Pancreas (tissue), 10 donors: ENCODE results near the gene ARHGAP26. TPM values are rescaled to one million over a fixed set of nuclear protein-coding genes. Genes with fewer than 3 reads are reported as not detected.
A peak's percentile ranks its signal among the peaks of the same experiment; 100 is the strongest.

ENCODE experiments used
- ATAC-seq, 4 donors: fragments of 200-7000 bp; cut with Tn5 transposase; one replicate each; pipeline versions ENCODE4 v1.8.0 to v1.9.1; 2020; ENCODE audit warnings: mild to moderate bottlenecking in 4 of 4, moderate library complexity in 4 of 4
- DNase-seq, 6 donors: peaks; one replicate each; pipeline ENCODE4 v3.0.0-alpha.2; 2020
- FAIRE-seq: peaks from 2 replicates; lab custom pipeline; 2012; peaks lifted over from hg19 to GRCh38; lab: Jason Lieb, UNC
- H3K27ac ChIP-seq, 4 donors: fragments of 200-600 bp; sonication (generic); 1 replicate in 3 of 4; 2 replicates in 1 of 4; pipeline versions ENCODE4 v1.5.0 to v1.8.0; 2020
- H3K27me3 ChIP-seq, 4 donors: fragments of 200-600 bp; one replicate each; pipeline ENCODE4 v1.8.0; 2021
- H3K36me3 ChIP-seq, 3 donors: fragments of 200-600 bp; sonication (generic) in 1 of 3; one replicate each; pipeline versions ENCODE4 v1.5.0 to v1.8.0; 2020 to 2021
- H3K4me1 ChIP-seq, 3 donors: fragments of 200-600 bp; one replicate each; pipeline ENCODE4 v1.8.0; 2021
- H3K4me3 ChIP-seq, 4 donors: fragments of 200-600 bp; sonication (generic) in 2 of 4; one replicate each; pipeline versions ENCODE4 v1.5.0 to v1.8.0; 2020 to 2021
- H3K9me3 ChIP-seq, 4 donors: fragments of 200-600 bp; one replicate each; pipeline ENCODE4 v1.8.0; 2021
- WGBS, 2 donors: extraction: QIAGEN DNeasy Blood & Tissue Kit; methylation state at CpG; one replicate each; pipeline ENCODE4 v1.1.7; 2013; 5-methylcytosine and 5-hydroxymethylcytosine counted together
- intact Hi-C, 3 donors: fragments of 100-400 bp; cut with DNase I; formaldehyde crosslinking; loops; one replicate each; pipeline versions ENCODE4 v1.11.1 to v1.14.2; 2022
- polyA plus RNA-seq, 2 donors: library from polyadenylated mRNA; stranded (reverse); fragments of 200-250 nt; gene quantifications; one replicate each; pipeline ENCODE4 v1.2.3, GENCODE V29; 2013
- total RNA-seq, 6 donors: library from RNA; stranded (reverse); fragmentation: NEBNext Ultra II Directional in 4 of 6; extraction: Animal tissue kit (Norgen Biotek cat#: 25700) in 4 of 6; gene quantifications; one replicate each; pipeline versions ENCODE4 v1.2.1 to v1.2.4, GENCODE V29; 2021 to 2023
- TF ChIP-seq, protein P1 (sequence below), 4 donors: fragments of 200-600 bp; sonication (generic) in 3 of 4; IDR thresholded peaks; one replicate each; pipeline versions ENCODE4 v1.5.0 to v1.8.0; 2021; ENCODE audit warnings: antibody characterized with exemption in 4 of 4
- donor health status: healthy with polysubstance abuse.
- donor health status: DM: no; HTN: no; CAD: no; lungs with moderate emphysema.
- donor health status: DM: no; HTN: no; CAD: no.
- donor health status: control.
- donor health status: control.
- donor health status: Bipolar disorder and iron deficiency.
- donor health status: DM: yes; HTN: yes; CAD: no.
- donor health status: DM: no; HTN: no; CAD: no.
- donor health status: DM: no; HTN: no; CAD: no.
- donor health status: DM: yes; HTN: yes; CAD: no.

The ARHGAP26 gene
- total and polyA plus RNA-seq, 8 donors, result 3.0 to 28.1 (median 10.3) TPM

DNA sequence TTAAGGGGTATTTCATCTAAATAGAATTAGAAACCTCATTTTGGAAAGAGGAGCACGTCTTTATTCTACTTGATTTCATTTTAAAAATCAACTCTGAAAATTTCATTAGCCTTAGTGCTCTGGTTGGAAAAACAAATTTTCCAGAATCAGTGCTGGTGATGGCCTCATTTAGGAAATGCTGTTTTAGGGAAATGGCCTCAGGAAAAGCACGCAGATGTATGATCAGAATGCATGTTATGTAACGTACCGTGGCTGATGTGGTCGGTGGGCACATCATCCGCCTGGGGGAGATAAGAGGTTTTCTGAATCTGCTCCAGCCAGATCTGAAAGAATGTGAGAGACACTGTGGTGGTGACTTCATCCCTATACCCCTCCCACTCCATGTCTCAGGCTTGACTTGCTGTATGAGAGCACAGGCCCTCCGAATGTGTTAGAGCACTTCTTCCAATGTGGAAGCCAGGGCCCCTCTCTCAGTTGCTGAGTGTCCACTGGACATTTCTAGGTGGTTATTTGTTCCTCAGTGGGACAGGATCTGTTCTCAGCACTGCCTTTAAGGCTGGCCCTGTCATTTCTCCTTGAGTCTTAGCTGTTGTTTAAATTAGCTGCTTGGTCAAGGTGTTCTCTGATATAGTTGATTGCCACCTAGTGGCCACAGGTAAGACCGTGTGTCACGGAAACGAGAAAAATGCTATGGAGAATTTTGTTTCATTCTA, 96.5 kb downstream of the ARHGAP26 start:
- intact Hi-C loops, result no loop called here
- H3K4me3 ChIP-seq, result no peak overlapping the region
- no peaks in the 10 kb centered on the region for H3K36me3 ChIP-seq
- ATAC-seq (peak; percentile 69 to 81 (median 78)), DNase-seq (peak in 3 of 6 donors; percentile 46 to 71 (median 50)), FAIRE-seq (peak; percentile 26)
- H3K9me3 ChIP-seq, result no peaks in the 10 kb centered on the region
- peak overlapping the region in 1 of 4 donors; percentile 9 for H3K27ac ChIP-seq
- 54 to 62% methylated on average over 10 of the region's 10 CpGs for WGBS, 2 donors
- H3K27me3 ChIP-seq, result no peaks in the 10 kb centered on the region
- peaks cover 8 to 42% (median 33%) of the 10 kb centered on the region in 3 donors for H3K4me1 ChIP-seq
- TF ChIP-seq, protein P1, sequence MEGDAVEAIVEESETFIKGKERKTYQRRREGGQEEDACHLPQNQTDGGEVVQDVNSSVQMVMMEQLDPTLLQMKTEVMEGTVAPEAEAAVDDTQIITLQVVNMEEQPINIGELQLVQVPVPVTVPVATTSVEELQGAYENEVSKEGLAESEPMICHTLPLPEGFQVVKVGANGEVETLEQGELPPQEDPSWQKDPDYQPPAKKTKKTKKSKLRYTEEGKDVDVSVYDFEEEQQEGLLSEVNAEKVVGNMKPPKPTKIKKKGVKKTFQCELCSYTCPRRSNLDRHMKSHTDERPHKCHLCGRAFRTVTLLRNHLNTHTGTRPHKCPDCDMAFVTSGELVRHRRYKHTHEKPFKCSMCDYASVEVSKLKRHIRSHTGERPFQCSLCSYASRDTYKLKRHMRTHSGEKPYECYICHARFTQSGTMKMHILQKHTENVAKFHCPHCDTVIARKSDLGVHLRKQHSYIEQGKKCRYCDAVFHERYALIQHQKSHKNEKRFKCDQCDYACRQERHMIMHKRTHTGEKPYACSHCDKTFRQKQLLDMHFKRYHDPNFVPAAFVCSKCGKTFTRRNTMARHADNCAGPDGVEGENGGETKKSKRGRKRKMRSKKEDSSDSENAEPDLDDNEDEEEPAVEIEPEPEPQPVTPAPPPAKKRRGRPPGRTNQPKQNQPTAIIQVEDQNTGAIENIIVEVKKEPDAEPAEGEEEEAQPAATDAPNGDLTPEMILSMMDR (IDR thresholded peaks at IDR 0.05), result peak in 3 of 4 donors; percentile 26 to 52 (median 52)

DNA sequence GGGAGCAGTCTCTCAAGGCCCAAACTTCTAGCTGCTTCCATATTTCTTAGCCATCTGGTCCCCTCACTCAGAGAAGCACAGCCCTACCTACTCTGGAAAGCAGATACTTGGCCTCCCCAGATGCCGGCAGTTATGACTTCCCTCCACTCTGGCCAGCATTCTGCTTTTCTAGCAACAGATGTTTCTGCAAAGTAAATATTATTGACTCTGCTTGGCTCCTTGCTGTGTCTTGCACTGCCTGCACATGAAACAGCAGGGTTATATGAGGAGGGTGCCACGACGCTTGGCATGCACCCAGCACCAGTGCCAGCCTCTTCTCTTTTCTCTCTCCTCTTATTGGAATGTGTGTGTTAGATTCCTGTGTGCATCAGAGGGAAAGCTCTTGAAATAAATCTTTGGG, 99.7 kb downstream of the ARHGAP26 start:
- intact Hi-C loops, result loop anchor here in 1 of 3 donors (10.0 kb wide), 1 partner anchor 115 kb away; no protein-coding TSS in a partner anchor
- WGBS, 2 donors, result 10 to 18% methylated on average over 3 of the region's 3 CpGs
- FAIRE-seq, result no peak
- Histone ChIP-seq H3K27me3 (no peaks in the 10 kb centered on the region), H3K4me1 (peaks cover 34 to 72% (median 64%) of the 10 kb centered on the region in 3 donors), H3K27ac (peak overlapping the region; percentile 35 to 81 (median 63)), H3K36me3 (no peaks in the 10 kb centered on the region), H3K4me3 (no peak overlapping the region), H3K9me3 (no peaks in the 10 kb centered on the region)
- TF ChIP-seq, protein P1 (IDR thresholded peaks at IDR 0.05), result no peak
- peak; percentile 6 to 21 (median 10) for ATAC-seq
- DNase-seq, result peak in 3 of 6 donors; percentile 37 to 50 (median 44)

DNA sequence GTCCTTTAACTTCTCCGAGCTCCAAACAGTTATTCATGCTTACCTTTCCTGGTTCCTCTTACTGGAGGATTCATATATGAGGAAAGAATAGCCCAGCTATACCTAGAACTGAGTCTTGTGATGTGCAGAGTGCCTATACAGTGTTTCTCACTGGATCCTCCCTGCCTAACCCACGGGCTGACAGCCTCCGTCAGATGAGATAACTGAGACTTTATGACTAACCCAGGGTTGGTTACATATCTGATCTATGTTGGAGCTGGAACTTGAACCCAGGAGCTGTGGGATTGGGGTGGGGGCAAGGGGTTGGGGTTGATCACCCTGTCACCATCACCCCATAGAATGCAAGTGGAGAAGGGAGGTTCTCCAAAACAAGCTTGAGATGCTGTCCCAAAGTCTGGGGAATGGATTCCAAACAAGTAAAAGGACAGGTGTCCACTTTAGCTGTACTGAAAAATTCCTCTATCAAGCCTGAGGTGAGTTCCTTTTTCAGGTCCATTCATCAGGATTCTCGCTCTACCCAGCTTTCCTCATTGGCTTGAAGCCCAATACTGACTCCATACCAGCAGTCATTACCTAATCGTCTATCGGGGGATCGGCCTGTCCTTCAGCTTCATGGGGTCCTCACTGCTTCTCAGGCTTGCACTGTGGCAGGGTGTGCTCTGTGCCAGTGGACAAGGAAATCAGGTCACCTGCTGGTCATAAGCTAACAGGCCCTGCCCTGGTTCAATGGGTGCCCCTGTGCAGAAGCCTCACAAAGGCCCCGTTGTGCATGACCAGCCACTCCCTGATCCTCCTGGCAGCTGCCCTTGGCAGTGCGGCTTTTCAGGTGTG, 100.6 kb downstream of the ARHGAP26 start:
- no peak for FAIRE-seq
- peak; percentile 19 to 64 (median 56) for ATAC-seq
- intact Hi-C loops, result loop anchor here in 1 of 3 donors (10.0 kb wide), 1 partner anchor 116 kb away; no protein-coding TSS in a partner anchor
- Histone ChIP-seq H3K36me3 (no peaks in the 10 kb centered on the region), H3K4me1 (peaks cover 34 to 77% (median 71%) of the 10 kb centered on the region in 3 donors), H3K27me3 (no peaks in the 10 kb centered on the region), H3K9me3 (no peaks in the 10 kb centered on the region), H3K4me3 (no peak overlapping the region), H3K27ac (peak overlapping the region; percentile 35 to 81 (median 63))
- WGBS, 2 donors, result 55 to 67% methylated on average over 9 of the region's 9 CpGs
- peak; percentile 40 to 85 (median 62) for DNase-seq
- TF ChIP-seq, protein P1 (IDR thresholded peaks at IDR 0.05), result no peak

DNA sequence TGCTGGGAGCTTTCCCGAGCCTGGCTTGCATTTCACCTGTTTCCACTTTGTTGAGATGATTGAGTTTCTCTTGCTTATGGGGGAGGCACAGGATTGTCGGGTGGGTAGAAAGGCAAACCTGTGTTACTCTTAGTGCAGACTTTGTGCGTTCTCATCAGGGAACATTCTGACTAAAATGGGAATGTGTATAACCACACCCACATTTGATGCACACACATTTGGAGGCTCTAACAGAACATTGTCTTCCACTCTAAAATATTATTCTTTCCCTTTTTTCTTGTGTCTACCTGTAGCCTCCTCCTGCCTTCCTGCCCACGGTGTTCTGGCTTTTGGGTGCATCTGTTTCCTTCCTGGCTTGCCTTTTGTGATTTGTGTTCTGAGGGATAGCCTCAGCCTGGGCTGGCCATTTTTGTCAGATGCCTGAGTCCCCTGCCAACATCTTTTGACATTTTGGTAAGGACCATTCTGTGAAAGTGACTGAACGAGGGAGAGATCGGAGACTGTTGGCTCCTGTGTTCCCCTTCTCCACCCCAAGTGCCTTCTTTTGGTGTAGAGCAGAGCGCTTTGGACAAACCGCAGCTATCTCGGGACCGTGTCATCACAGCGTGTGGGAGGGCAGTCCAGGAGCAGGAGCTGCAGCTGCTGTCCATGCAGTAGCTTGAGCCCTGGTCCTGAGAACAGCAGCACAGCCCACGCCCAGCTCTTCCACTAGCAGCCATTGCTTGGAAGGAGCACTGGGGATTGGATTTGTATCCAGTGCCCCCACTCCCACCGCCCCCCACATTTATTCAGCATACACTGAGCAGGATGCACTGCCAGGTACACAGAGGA, 101.4 kb downstream of the ARHGAP26 start:
- H3K36me3 ChIP-seq, result no peaks in the 10 kb centered on the region
- H3K4me3 ChIP-seq, result no peak overlapping the region
- peak overlapping the region; percentile 35 to 81 (median 63) for H3K27ac ChIP-seq
- ATAC-seq, result no peak
- 77 to 78% methylated on average over 13 of the region's 13 CpGs for WGBS, 2 donors
- DNase-seq, result no peak
- TF ChIP-seq, protein P1 (IDR thresholded peaks at IDR 0.05), result no peak
- H3K9me3 ChIP-seq, result no peaks in the 10 kb centered on the region
- peaks cover 34 to 76% (median 71%) of the 10 kb centered on the region in 3 donors for H3K4me1 ChIP-seq
- intact Hi-C loops, result loop anchor here in 1 of 3 donors (10.0 kb wide), 1 partner anchor 117 kb away; no protein-coding TSS in a partner anchor
- no peak for FAIRE-seq
- H3K27me3 ChIP-seq, result no peaks in the 10 kb centered on the region
